Hypothalamus (tissue), 51 donors: ENCODE results near the gene GABARAP.

ENCODE experiments used
- DNase-seq, 51 donors: peaks; one replicate each; lab custom pipeline; 2025; lab: John Stamatoyannopoulos, UW

The GABARAP gene

DNA sequence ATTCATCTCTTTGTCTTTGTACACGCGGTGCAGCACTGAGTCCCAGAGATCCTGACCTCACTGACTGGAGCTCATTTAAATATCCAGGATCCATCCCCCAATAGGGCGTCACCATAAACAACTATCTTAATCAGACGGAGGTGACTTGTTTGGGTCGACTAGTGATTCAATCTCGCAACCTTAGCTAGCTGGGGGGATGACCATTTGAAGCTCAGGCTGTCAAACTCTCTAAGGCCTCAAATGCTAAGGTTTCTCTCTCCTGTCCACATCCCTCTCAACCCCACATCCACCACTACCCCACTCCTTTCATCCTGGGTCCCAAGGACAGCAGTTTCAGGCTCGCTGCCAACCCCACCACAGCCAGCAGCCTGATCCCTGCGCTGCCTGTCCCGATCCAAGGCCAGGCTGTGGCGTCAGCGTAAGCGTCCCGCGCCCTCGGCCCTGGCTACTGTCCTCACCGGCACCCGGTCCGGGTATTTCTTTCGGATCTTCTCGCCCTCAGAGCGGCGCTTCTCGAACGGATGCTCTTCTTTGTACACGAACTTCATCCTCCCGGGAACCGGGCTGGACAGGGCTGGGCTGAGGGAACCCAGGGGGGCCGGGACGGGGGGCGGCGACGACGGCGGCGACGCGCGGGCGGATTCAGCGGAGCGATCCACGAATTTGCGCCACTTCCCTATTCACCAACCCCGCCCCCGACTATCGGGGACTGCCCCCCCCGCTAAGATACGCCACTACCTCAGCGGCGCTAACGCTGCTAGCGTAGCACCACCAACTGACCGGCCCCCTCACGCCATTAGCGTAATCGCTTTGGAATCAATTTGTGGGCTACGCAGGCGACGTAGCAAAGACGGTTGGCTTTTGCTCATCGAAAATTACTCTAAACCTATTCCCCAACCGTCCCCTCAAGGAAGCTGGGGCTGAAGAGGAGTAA, at the start of gene GABARAP:
TSS of gene GABARAP (minus strand) at position 667 of the 934 bp plus-strand sequence. CDS start at position 548, 119 bp downstream.
- peak; percentile 67 to 98 (median 90) for DNase-seq

DNA sequence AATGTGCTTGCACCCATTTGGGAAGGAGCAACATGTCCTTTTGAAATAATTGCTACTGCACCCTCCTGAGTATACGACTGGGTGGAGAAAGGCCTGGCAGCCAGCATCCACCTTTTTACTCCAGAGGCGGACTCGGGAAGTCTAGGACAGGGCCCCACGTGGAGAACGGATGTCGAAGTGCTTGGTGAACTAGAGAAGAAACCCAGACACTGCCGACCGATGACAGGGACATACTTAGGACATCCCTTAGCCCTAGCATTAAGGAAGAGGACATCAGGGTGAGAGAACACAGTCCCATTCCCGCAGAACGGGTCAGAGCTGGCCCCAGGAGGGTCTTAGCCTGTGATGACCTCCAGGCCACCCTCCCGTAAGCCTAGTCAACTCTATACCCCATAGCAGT, 48.4 kb upstream of the GABARAP start:
- no peak for DNase-seq

DNA sequence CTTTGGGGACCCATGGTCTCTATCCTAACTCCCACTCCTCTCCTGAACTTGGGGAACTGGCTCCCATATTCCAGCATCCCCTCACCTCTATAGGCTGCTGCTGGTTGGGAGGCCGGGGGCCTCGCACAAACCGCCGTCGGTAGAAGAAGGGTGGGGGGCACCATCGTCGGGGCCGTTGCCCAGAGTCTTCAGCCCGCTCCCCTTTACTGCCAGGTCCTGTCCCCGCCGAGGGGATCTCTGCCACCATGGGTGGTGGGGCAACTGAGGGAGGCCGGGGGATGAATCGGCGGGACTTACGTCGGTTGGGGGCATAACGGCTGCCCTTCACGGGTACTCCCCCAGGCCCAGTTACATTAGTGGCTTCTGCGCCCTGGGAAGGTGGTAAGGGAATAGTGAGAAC, 47.9 kb upstream of the GABARAP start:
- DNase-seq, result no peak

DNA sequence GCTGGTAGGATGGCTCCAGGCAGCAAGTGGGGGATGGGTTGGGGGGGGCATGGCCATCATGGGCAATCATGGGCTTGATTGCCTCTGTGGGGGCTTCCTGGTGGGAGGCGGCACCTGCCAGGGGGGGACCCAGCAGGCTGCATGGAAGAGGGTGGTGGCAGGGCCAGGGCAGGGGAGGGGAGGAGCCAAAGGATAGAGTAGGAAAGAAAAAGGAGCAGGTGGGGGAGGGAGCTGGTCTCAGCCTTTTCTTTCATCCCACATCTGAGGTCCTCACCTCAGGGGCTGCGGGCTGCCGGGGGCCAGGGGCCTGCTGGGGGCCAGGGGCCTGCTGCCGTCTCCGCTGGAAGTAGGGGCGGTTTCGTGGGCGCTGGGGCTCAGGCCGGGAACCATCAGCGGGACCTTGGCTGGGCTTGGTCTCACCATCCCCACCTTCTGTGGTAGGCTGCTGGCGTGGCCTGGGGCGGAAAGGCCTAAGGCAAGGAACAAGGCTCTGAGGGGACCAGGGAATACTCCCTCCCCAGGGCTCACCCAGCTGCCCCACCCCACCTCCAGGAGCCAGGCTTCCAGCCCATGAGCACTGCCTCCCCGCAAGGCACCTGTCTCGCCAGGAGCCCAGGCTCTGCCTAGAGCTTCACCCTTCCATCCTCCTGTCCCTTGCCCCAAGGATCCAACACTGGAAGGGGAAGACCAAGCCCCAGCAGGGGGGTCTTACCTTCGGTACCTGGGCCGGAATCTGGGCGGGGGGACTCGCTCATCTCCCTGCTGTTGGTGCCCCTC, 47.2 kb upstream of the GABARAP start:
- no peak for DNase-seq

DNA sequence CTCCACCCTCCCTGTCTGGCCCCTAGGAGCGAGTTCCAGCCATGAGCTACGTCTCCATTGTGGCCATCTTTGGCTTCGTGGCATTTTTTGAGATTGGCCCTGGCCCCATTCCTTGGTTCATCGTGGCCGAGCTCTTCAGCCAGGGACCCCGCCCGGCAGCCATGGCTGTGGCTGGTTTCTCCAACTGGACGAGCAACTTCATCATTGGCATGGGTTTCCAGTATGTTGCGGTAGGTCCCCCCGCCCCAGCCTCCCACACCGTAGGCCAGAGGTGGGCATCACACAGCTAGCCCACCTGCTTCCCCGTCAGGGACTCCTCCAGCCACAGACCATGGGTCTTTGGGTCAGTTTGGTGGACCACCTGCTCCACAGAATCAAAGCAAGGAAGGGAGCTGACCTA, 43.4 kb upstream of the GABARAP start:
- no peak for DNase-seq

DNA sequence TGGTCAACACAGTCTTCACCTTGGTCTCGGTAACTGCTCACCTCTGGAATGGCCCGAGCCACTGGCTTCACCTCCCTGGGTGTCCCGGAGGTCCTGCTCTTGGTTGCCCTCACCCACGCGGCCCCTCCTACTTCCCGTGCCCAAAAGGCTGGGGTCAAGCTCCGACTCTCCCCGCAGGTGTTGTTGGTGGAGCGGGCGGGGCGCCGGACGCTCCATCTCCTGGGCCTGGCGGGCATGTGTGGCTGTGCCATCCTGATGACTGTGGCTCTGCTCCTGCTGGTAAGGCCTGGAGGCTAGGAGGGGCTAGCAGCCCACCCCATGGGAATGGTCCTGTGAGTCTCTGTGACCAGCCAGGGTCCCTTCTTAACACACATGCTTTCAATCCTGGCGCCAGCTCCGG, 42.7 kb upstream of the GABARAP start:
- DNase-seq, result no peak

DNA sequence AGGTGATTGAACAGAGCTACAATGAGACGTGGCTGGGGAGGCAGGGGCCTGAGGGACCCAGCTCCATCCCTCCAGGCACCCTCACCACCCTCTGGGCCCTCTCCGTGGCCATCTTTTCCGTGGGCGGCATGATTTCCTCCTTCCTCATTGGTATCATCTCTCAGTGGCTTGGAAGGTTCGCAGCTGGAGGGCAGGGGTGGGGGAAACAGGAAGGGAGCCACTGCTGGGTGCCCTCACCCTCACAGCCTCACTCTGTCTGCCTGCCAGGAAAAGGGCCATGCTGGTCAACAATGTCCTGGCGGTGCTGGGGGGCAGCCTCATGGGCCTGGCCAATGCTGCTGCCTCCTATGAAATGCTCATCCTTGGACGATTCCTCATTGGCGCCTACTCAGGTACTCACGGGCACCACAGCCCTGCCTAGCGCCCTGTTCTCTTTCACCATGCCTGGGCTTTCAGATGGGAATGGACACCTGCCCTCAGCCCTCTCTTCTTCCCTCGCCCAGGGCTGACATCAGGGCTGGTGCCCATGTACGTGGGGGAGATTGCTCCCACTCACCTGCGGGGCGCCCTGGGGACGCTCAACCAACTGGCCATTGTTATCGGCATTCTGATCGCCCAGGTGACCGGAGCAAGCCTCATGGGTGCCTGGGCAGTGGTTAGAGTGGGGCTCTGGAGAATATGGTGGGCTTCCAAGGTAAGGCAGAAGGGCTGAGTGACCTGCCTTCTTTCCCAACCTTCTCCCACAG, 41.4 kb upstream of the GABARAP start:
- no peak for DNase-seq

DNA sequence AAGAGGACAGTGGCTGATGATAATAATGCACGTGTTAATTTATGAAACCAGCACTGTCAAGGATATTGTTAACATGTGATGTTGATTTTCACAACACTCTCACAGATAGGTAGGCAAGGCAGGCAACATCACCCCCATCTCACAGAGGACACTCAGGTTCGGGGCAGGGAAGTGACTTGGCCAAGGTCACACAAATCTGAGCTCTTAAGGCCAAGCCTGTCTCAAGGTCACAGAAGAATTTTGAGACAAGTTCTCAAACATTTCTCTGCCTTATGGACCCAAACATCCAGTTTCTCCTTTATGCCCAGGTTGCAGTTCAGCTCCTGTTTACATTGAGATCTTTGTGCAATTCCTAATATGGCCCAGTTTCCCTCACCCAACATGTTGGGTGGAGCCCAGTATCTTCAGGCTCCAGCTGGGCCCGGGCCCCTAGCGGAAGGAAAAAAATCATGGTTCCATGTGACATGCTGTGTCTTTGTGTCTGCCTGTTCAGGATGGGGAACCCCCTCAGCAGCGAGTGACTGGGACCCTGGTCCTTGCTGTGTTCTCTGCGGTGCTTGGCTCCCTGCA, 40.6 kb upstream of the GABARAP start:
- no peak for DNase-seq

DNA sequence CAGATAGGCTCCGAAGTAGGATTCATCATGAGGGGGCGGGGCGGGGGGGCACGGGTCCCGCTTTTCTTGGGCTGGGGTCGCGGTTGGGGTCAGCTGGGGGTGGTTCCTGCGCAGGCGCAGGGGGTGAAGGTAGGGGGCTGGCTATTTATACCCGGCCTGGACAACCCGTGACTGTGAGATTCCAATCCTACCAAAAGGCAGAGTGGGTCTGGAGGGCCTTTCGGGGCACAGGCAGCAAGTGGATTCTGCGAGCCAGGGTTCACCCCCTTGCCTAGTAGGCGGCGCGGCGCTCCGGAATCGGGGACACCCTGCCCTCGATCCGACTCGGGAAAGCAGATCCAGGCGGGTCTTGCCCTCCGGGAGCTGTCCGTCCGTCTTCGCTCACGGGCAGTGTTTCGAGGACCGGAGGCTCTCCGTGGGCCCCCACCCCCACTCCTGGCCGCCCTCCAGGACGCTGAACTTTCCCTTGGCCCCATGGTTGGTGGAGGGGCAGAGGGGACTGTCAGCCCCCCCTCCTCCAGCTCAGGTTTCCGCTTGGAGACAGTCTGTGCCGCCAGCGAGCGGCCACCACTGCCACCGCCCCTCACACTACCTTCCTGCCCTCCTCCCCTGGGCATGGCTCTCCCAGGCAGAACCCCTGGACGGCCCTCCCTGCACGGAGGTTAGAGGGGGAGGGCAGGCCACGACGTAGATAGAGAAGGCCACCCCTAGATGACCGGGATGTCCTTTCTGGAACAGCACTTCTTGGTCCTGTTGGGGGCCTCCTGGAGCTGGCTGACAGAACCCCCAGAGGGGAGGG, 39.9 kb upstream of the GABARAP start:
- DNase-seq, result no peak

DNA sequence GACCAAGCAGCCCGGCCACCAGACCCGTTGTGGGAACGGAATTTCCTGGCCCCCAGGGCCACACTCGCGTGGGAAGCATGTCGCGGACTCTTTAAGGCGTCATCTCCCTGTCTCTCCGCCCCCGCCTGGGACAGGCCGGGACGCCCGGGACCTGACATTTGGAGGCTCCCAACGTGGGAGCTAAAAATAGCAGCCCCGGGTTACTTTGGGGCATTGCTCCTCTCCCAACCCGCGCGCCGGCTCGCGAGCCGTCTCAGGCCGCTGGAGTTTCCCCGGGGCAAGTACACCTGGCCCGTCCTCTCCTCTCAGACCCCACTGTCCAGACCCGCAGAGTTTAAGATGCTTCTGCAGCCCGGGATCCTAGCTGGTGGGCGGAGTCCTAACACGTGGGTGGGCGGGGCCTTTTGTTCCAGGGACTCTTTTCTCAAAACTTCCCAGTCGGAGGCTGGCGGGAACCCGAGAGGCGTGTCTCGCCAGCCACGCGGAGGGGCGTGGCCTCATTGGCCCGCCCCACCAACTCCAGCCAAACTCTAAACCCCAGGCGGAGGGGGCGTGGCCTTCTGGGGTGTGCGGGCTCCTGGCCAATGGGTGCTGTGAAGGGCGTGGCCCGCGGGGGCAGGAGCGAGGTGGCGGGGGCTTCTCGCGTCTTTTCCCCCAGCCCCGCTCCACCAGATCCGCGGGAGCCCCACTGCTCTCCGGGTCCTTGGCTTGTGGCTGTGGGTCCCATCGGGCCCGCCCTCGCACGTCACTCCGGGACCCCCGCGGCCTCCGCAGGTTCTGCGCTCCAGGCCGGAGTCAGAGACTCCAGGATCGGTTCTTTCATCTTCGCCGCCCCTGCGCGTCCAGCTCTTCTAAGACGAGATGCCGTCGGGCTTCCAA, 39.1 kb upstream of the GABARAP start, which contains the start of gene SLC2A4:
TSS of gene SLC2A4 (plus strand) at position 645 of the 879 bp plus-strand sequence. CDS start at position 862, 217 bp downstream.
- peak in 44 of 51 donors; percentile 9 to 84 (median 64) for DNase-seq

DNA sequence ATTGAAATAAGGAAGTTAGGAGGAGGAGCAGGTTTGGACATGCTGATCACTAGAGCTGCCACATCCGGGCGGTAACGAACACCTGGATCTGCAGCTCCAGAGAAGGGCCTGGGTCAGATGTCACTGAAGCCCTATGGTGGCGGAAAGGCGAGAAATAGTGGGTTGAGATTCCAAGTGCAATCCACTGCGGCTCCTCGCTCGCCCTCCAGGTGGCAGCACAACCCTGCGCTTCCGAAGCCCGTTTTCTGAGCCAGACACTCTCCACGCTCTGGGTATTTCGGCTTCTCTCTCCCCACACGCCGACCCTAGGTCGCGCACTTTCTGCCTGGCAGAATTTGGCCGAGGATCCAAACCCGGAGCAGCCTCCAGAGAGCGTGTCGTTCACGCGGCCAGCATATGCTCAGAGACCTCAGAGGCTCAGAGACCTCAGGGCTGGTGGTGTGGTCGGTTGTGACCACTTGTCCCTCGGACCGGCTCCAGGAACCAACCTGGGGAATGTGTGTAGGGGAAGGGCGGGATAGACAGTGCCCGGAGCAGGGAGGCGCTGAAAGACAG, 38.3 kb upstream of the GABARAP start:
- peak in 48 of 51 donors; percentile 16 to 86 (median 64) for DNase-seq

DNA sequence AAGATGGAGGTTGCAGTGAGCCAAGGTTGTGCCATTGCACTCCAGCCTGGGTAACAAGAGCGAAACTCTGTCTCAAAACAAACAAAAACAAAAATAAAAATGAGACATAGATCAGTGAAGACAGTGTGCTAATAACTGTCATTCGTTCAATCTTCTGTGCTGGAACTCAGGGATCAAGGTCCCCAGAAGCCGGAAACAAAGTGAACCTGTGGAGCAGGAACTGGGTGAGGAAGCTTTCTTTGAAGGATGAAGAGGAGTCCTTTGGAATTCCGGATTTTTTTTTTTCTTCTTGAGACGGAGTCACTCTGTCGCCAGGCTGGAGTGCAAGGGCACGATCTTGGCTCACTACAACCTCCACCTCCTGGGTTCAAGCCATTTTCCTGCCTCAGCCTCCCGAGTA, 37.2 kb upstream of the GABARAP start:
- DNase-seq, result no peak

DNA sequence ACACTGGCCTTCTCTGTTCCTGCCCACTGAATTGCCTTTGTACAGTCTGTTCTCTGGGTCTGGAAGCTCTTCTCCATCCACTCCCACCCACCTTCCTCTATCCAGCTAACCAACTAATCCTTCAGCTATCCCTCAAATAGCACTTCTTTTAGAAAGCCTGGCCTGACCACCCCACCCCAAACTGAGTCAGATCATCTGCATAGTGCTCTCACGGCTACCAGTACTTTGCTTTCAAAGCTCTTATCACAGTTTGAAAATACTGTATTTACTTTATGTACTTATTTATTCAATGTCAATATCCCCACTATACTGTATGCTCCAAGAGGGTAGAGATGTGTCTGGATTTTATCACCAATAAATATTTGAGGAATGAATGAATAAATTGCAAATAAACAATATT, 24.5 kb upstream of the GABARAP start:
- DNase-seq, result no peak

DNA sequence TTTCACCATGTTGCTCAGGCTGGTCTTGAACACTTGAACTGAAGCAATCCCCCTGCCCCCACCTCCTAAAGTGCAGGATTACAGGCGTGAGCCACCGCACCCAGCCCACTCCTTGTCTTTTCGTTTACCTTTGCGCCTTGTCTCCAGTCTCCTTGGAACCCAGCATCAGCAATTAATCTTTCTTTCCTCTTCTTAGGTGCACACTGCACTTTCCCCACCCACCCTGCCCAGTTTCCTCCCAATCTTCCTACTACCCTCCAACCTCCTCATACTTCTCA, 21.5 kb upstream of the GABARAP start:
- DNase-seq, result no peak

DNA sequence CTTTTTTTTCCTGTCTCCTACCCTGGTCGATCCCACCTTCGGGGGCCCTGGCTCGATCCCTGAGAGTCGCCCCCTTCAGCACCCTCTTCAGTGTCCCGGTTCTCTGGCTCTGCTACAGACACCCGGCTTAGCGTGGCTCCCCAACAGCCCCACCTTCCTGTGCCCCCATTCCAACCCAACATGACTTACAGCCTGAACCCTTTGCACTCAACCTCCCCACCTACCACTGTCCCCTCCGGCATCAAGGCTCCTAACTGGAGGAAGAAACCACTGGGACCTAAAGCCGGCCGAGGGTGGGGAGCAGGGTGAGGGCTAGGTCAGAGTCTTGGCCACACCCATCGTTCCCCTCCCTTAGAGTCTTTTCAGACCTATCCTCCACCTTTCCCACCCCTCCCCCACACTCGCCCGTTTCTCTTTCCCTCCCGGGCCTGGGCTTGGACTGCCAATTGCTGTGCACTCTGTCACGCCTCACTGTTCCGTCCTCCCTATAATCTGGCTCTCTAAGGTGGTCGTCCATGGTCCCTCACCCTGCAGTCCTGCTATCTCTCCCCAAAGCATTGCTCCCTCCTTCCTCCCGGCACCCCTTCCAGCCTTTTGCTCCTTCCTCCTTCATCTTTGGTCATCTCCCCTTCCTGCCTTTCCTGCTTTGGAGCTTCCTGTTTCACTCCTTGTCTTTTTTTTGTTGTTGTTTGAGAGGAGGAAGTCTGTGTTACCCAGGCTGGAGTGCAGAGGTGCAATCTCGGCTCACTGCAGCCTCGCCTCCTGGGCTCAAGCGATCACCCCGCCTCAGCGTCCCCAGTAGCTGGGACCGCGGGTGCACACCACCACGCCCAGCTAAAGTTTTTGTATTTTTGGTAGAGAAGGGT, 20.9 kb upstream of the GABARAP start:
- DNase-seq, result no peak

DNA sequence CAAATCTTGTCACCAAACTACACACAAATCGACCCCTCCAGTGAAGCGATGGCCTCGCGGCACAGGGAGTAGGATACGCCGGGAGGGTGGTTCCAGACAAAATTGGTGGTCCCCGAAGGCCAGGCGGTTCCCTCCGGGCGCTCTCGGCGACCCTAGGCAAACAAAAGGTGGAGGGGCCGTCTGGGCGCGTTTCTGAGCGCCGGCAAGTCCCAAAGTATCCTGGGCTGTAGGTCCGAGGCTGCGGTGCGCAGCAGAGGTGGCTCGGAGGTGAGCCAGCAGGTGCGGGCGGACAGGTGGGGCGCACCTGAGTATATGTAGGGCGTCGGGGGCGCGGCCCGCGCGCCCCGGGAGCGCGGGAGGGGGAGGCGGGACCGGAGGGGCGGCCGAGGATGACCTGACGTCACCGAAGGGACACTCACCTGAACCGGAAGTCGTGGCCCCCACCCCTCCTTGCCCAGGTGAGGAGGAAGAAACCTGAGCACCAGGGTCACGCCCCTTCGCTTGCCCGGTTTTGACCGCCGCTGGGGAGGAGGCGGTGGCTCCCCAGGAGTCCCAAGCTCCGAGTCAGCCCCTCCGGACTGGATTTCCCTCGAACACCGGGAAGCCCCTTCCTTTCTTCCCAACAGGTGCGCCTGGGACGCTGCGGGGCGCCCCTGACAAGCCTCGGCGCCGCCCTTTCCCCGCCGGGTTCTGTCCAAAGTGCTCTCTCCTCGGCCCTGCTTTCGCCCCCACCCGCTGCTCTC, 20.1 kb upstream of the GABARAP start, which contains the start of gene CLDN7:
TSS of gene CLDN7 (minus strand) at position 287 of the 743 bp plus-strand sequence. CDS start 435 bp downstream, outside the sequence.
- DNase-seq, result no peak
